ENCODE measurements around the gene TRMT112.
A peak's percentile ranks its signal among the peaks of the same experiment; 100 is the strongest.

The TRMT112 gene

GRCh38 chr11:64317325-64317960, at the start of gene TRMT112:
TSS of gene TRMT112 (minus strand) at chr11:64317559. CDS start at chr11:64317526, 33 bp downstream.
- DNase-seq: peak; percentile 92

GRCh38 chr11:64366751-64367150, 49.4 kb upstream of the TRMT112 start:
- DNase-seq: no peak

GRCh38 chr11:64364911-64365310, 47.6 kb upstream of the TRMT112 start:
- no peak for DNase-seq

- no peak for DNase-seq
Measured at GRCh38 chr11:64364435-64364834, 47.1 kb upstream of the TRMT112 start.

- DNase-seq: no peak
Measured at GRCh38 chr11:64362339-64362738, 45.0 kb upstream of the TRMT112 start.

- DNase-seq: no peak
Measured at GRCh38 chr11:64361659-64362058, 44.3 kb upstream of the TRMT112 start.

- DNase-seq: no peak
Measured at GRCh38 chr11:64360448-64360921, 43.1 kb upstream of the TRMT112 start.

GRCh38 chr11:64359712-64360445, 42.5 kb upstream of the TRMT112 start:
- no peak for DNase-seq

GRCh38 chr11:64358907-64359711, 41.8 kb upstream of the TRMT112 start, which contains the start of gene RPS6KA4:
TSS of gene RPS6KA4 (plus strand) at chr11:64359162. CDS start at chr11:64359236, 74 bp downstream.
- DNase-seq: peak; percentile 65

GRCh38 chr11:64358536-64358906, 41.2 kb upstream of the TRMT112 start:
- no peak for DNase-seq

- DNase-seq: peak; percentile 45
Measured at GRCh38 chr11:64357904-64358535, 40.7 kb upstream of the TRMT112 start.

GRCh38 chr11:64357446-64357845, 40.1 kb upstream of the TRMT112 start:
- DNase-seq: no peak

GRCh38 chr11:64356498-64357411, 39.4 kb upstream of the TRMT112 start:
- no peak for DNase-seq

GRCh38 chr11:64355078-64355940, 38.0 kb upstream of the TRMT112 start:
- DNase-seq: peak; percentile 51

GRCh38 chr11:64353715-64354506, 36.6 kb upstream of the TRMT112 start:
- no peak for DNase-seq

- no peak for DNase-seq
Measured at GRCh38 chr11:64352995-64353714, 35.8 kb upstream of the TRMT112 start.

- no peak for DNase-seq
Measured at GRCh38 chr11:64352099-64352994, 35.0 kb upstream of the TRMT112 start.

- no peak for DNase-seq
Measured at GRCh38 chr11:64351136-64351631, 33.8 kb upstream of the TRMT112 start.

Data from stimulated activated CD4-positive, alpha-beta T cell treated with anti-CD3 and anti-CD28 coated beads, Interleukin-4, amount 100 ng/mL, for 1 hour (primary cell).